ENCODE results near the gene ZNF724.
A peak's percentile ranks its signal among the peaks of the same experiment; 100 is the strongest.
"Not testable (repeated sequence)": the region's sequence is repeated elsewhere in the genome, so short reads cannot be mapped to it uniquely, and the experiment has no call there.

ZNF724 gene

DNA sequence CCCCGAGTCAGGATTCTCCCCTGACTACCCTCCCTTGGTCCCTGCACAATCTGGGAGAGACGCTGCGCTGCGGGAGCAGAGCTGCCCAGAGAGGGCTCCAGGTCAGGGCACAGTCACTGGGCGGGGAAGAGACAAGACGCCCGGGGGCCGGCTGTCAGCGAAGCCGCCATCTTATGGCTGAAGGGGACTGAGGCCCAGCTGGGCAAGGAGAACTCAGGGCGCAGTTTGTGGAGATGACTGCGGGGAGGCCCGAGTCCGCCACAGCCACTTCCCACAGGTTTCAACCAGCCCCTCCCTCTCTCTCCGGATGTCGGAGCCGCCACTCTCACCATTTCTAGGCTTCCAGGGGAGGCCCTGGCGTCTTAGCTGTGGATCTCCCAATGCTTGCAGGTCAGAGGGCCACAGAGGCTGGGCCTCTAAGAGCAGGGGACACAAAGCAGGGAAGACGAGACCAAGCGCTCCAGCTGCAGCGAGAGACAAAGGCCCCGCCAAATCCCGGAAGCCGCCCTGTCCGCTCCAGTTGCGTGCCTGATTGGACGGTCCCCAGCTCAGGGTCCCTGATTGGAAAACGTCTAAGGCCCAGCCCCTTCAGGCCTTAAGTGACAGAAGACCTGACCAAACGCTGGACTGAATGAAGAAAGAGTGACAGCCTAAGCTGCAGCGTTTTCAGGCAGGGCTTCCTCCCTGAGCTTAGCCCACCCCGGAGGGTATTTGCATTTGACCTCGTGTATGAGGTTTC lies at the start of gene ZNF724:
ZNF724 (minus strand) TSS at position 484 of the 739 bp plus-strand sequence; CDS start at position 332, 152 bp downstream.
- peak; percentile 97 for DNase-seq (ENCODE audit: low read depth)
- TF ChIP-seq, protein P1, sequence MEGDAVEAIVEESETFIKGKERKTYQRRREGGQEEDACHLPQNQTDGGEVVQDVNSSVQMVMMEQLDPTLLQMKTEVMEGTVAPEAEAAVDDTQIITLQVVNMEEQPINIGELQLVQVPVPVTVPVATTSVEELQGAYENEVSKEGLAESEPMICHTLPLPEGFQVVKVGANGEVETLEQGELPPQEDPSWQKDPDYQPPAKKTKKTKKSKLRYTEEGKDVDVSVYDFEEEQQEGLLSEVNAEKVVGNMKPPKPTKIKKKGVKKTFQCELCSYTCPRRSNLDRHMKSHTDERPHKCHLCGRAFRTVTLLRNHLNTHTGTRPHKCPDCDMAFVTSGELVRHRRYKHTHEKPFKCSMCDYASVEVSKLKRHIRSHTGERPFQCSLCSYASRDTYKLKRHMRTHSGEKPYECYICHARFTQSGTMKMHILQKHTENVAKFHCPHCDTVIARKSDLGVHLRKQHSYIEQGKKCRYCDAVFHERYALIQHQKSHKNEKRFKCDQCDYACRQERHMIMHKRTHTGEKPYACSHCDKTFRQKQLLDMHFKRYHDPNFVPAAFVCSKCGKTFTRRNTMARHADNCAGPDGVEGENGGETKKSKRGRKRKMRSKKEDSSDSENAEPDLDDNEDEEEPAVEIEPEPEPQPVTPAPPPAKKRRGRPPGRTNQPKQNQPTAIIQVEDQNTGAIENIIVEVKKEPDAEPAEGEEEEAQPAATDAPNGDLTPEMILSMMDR (IDR thresholded peaks at IDR 0.05; ENCODE audit: low read depth, low read length, missing control alignments), result no peak
- in situ Hi-C loops (cut with HindIII; ENCODE audit: low sequenced_read_pairs), result no loop called here
- H3K4me3 ChIP-seq (ENCODE audit: low read depth, low read length), result peak within 1 kb of the TSS; percentile 61

DNA sequence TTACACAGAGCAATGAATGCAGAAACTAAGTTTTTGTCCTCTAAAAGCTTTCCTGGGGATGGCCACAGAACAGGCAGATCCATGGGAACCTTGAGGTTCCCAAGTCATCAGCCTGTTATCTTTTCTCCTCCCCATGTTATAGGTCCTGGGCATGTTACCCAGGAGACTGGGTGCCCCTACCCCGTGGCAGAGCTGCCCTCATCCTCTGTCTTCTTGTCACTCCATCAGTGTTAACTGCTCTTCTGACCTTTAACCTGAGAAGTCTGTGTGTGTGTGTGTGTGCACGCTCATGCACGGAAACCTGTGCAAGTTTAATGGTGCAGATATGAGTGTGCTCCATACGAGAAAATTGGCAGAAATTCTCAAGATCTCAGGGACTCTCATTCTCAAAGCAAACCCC lies 43.9 kb upstream of the ZNF724 start:
- DNase-seq (ENCODE audit: low read depth), result no peak
- TF ChIP-seq, protein P1 (IDR thresholded peaks at IDR 0.05; ENCODE audit: low read depth, low read length, missing control alignments), result no peak
- no peak overlapping the region for H3K4me3 ChIP-seq (ENCODE audit: low read depth, low read length)
- in situ Hi-C loops (cut with HindIII; ENCODE audit: low sequenced_read_pairs), result no loop called here

DNA sequence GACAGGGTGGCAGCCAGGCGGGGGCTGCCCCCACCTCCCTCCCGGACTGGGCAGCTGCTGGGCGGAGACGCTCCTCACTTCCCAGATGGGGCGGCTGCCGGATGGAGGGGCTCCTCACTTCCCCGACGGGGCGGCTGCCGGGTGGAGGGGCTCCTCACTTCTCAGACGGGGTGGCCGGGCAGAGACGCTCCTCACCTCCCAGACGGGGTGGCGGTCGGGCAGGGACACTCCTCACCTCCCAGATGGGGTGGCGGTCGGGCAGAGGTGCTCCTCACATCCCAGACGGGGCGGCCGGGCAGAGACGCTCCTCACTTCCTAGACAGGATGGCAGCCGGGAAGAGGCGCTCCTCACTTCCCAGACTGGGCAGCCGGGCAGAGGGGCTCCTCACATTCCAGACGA lies 39.8 kb upstream of the ZNF724 start:
- H3K4me3 ChIP-seq (ENCODE audit: low read depth, low read length); DNase-seq (ENCODE audit: low read depth); in situ Hi-C loops (cut with HindIII; ENCODE audit: low sequenced_read_pairs): not testable (repeated sequence)

DNA sequence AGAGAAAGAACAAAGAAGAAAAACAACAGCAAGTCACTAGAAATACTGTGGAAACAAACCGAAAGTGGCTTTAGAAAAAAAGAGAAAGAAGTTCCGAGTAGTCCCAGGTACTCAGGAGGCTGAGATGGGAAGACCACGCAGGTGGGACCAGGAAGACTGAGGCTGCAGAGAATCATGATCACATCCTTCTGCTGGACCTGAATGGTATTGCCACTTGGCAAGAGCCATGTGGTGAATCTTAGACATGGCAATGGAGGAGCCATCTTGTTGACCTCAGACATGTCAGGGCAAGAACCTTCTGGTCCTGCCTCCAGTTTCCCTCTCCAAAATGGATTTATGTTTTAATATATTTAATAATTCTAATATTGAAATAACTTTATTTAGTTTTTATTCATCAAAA lies 37.4 kb upstream of the ZNF724 start:
- DNase-seq (ENCODE audit: low read depth), result no peak
- TF ChIP-seq, protein P1 (IDR thresholded peaks at IDR 0.05; ENCODE audit: low read depth, low read length, missing control alignments), result no peak
- in situ Hi-C loops (cut with HindIII; ENCODE audit: low sequenced_read_pairs), result no loop called here
- H3K4me3 ChIP-seq (ENCODE audit: low read depth, low read length), result no peak overlapping the region

DNA sequence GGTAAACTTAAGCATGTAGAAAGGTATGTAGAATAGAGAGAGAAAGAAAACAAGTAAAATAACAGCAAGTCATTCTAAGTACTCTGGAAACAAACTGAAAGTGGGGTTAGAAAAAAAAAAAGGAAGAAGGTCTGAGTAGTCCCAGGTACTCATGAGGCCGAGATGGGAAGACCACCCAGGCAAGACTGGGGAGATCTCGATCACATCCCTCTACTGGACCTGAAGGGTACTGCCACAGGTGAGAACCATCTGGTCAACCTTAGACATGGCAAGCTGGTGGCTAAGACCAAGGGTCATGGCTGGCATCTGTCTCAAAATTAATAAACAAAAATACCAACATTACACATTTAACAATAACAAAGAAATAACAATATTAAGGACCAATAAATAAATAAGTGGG lies 36.3 kb upstream of the ZNF724 start:
- TF ChIP-seq, protein P1 (IDR thresholded peaks at IDR 0.05; ENCODE audit: low read depth, low read length, missing control alignments), result peak; percentile 20
- in situ Hi-C loops (cut with HindIII; ENCODE audit: low sequenced_read_pairs), result no loop called here
- no peak for DNase-seq (ENCODE audit: low read depth)

DNA sequence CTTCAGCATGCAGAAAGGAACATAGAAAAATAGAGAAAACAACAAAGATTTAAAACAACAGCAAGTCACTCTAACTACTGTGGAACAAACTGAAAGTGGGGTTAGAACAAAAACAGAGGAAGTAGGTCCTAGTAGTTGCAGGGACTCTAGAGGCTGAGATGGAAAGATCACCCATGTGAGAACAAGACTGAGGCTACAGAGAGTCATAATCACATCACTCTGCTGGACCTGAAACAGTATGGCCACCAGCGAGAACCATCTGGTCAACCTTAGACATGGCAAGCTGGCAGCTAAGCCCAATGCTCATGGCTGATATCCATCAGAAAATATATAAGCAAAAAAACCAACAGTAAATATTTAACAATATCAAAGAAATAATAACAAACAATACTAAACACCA lies 35.8 kb upstream of the ZNF724 start:
- DNase-seq (ENCODE audit: low read depth), result no peak
- TF ChIP-seq, protein P1 (IDR thresholded peaks at IDR 0.05; ENCODE audit: low read depth, low read length, missing control alignments), result no peak
- no peak overlapping the region for H3K4me3 ChIP-seq (ENCODE audit: low read depth, low read length)
- in situ Hi-C loops (cut with HindIII; ENCODE audit: low sequenced_read_pairs), result no loop called here

More for the DNA sequence above, 36.3 kb upstream of the ZNF724 start:
- no peak overlapping the region for H3K4me3 ChIP-seq (ENCODE audit: low read depth, low read length)

DNA sequence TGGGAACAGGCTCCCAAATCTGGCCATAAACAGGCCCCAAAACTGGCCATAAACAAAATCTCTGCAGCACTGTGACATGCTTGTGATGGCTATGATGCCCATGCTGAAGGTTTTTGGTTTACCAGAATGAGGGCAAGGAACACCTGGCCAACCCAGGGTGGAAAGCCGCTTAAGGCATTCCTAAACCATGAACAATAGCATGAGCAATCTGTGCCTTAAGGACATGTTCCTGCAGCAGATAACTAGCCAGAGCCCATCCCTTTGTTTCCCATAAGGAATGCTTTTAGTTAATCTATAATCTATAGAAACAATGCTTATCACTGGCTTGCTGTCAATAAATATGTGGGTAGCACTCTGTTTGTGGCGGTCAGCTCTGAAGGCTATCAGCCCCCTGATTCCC lies 35.1 kb upstream of the ZNF724 start:
- in situ Hi-C loops (cut with HindIII; ENCODE audit: low sequenced_read_pairs); H3K4me3 ChIP-seq (ENCODE audit: low read depth, low read length); DNase-seq (ENCODE audit: low read depth): not testable (repeated sequence)

Data from astrocyte of the cerebellum (primary cell).